Measurements from ENCODE around the gene ZBTB12.
"Not testable (repeated sequence)": the region's sequence is repeated elsewhere in the genome, so short reads cannot be mapped to it uniquely, and the experiment has no call there.

Gene ZBTB12

GRCh38 chr6:31922942-31923341 lies 21.1 kb upstream of the ZBTB12 start:
- no peak for DNase-seq (ENCODE audit: extremely low read depth in 1 of 2, low read depth in 1 of 2)

- no peak for DNase-seq (ENCODE audit: extremely low read depth in 1 of 2, low read depth in 1 of 2)
Measured at GRCh38 chr6:31920811-31921210, 18.9 kb upstream of the ZBTB12 start.

- no peak for DNase-seq (ENCODE audit: extremely low read depth in 1 of 2, low read depth in 1 of 2)
Measured at GRCh38 chr6:31919624-31920303, 17.9 kb upstream of the ZBTB12 start.

- DNase-seq (ENCODE audit: extremely low read depth in 1 of 2, low read depth in 1 of 2): no peak
Measured at GRCh38 chr6:31918069-31918720, 16.3 kb upstream of the ZBTB12 start.

- no peak for DNase-seq (ENCODE audit: extremely low read depth in 1 of 2, low read depth in 1 of 2)
Measured at GRCh38 chr6:31915756-31916155, 13.9 kb upstream of the ZBTB12 start.

GRCh38 chr6:31915351-31915750 lies 13.5 kb upstream of the ZBTB12 start:
- DNase-seq (ENCODE audit: extremely low read depth in 1 of 2, low read depth in 1 of 2): no peak

- DNase-seq (ENCODE audit: extremely low read depth in 1 of 2, low read depth in 1 of 2): no peak
Measured at GRCh38 chr6:31911826-31912585, 10.1 kb upstream of the ZBTB12 start.

- not testable (repeated sequence) for DNase-seq (ENCODE audit: extremely low read depth in 1 of 2, low read depth in 1 of 2)
Measured at GRCh38 chr6:31909298-31909697, 7.4 kb upstream of the ZBTB12 start.

- DNase-seq (ENCODE audit: extremely low read depth in 1 of 2, low read depth in 1 of 2): no peak
Measured at GRCh38 chr6:31908791-31909190, 6.9 kb upstream of the ZBTB12 start.

GRCh38 chr6:31908255-31908654 lies 6.4 kb upstream of the ZBTB12 start:
- not testable (repeated sequence) for DNase-seq (ENCODE audit: extremely low read depth in 1 of 2, low read depth in 1 of 2)

GRCh38 chr6:31907158-31907813 lies 5.4 kb upstream of the ZBTB12 start:
- no peak for DNase-seq (ENCODE audit: extremely low read depth in 1 of 2, low read depth in 1 of 2)

- not testable (repeated sequence) for DNase-seq (ENCODE audit: extremely low read depth in 1 of 2, low read depth in 1 of 2)
Measured at GRCh38 chr6:31906727-31907126, 4.8 kb upstream of the ZBTB12 start.

GRCh38 chr6:31906122-31906521 lies 4.2 kb upstream of the ZBTB12 start:
- no peak for DNase-seq (ENCODE audit: extremely low read depth in 1 of 2, low read depth in 1 of 2)

- no peak for DNase-seq (ENCODE audit: extremely low read depth in 1 of 2, low read depth in 1 of 2)
Measured at GRCh38 chr6:31905041-31905440, 3.2 kb upstream of the ZBTB12 start.

GRCh38 chr6:31903957-31904356 lies 2.1 kb upstream of the ZBTB12 start:
- DNase-seq (ENCODE audit: extremely low read depth in 1 of 2, low read depth in 1 of 2): no peak

GRCh38 chr6:31901415-31901952 lies 402 bp downstream of the ZBTB12 start:
- DNase-seq (ENCODE audit: extremely low read depth in 1 of 2, low read depth in 1 of 2): peak in 1 of 2 donors; percentile 36

GRCh38 chr6:31900917-31901414 lies 920 bp downstream of the ZBTB12 start:
- no peak for DNase-seq (ENCODE audit: extremely low read depth in 1 of 2, low read depth in 1 of 2)

- DNase-seq (ENCODE audit: extremely low read depth in 1 of 2, low read depth in 1 of 2): no peak
Measured at GRCh38 chr6:31899882-31900722, 1.8 kb downstream of the ZBTB12 start.

GRCh38 chr6:31899215-31899614 lies 2.7 kb downstream of the ZBTB12 start:
- DNase-seq (ENCODE audit: extremely low read depth in 1 of 2, low read depth in 1 of 2): no peak

Data from stimulated activated CD8-positive, alpha-beta memory T cell treated with anti-CD3 and anti-CD28 coated beads, Interleukin-7, amount 100 ng/mL, for 48 hours (primary cell).